ENCODE results near the gene OSBPL8. TPM values are rescaled to one million over a fixed set of nuclear protein-coding genes. Genes with fewer than 3 reads are reported as not detected.

OSBPL8 gene
- total and polyA plus RNA-seq, 4 donors = 6.9 to 32.5 (median 22.9) TPM

DNA sequence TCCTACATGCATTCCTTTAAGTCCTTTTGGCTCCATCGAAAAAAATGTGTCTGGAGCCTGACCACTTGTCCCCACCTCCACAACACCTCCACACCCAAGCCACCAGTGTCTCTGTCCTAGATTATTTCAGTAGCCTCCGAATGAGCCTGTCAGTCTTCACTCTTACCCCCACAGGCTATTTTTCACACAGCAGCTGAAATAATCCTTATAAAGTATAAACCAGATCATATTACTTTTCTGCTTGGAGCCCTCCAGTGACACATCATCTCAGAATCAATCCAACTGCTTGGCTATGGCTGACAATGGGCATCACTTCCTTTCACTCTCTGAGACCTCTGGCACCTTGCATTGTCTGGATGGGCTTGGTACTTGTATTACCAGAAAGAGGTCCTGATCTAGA is 256.2 kb downstream of the OSBPL8 start:
- DNase-seq (ENCODE audit: low spot score) = no peak
- Histone ChIP-seq H3K27me3 (ENCODE audit: control insufficient read depth in 4 of 4, insufficient read depth in 4 of 4, low read length in 3 of 4) (no peaks in the 10 kb centered on the region), H3K9ac (ENCODE audit: low read depth in 1 of 2, low read length in 2 of 2) (no peak overlapping the region), H3K4me1 (ENCODE audit: control insufficient read depth in 4 of 4, insufficient read depth in 4 of 4, low read length in 3 of 4) (no peaks in the 10 kb centered on the region), H3K27ac (ENCODE audit: low read depth in 1 of 2, low read length in 2 of 2) (no peak overlapping the region), H3K36me3 (ENCODE audit: control insufficient read depth in 4 of 4, insufficient read depth in 3 of 4, low read depth in 1 of 4, low read length in 3 of 4) (no peaks in the 10 kb centered on the region), H3K9me3 (ENCODE audit: control insufficient read depth in 4 of 4, low read length in 3 of 4) (no peaks in the 10 kb centered on the region), H3K4me3 (ENCODE audit: low read depth in 1 of 3, low read length in 3 of 3) (no peak overlapping the region)
- WGBS = 87% methylated on average over 2 of the region's 2 CpGs
- no peak for TF ChIP-seq TAF1 (conservative IDR thresholded peaks at IDR 0.05)
- no peak for TF ChIP-seq GABPA (IDR thresholded peaks at IDR 0.05 in 1 of 2, conservative IDR thresholded peaks at IDR 0.05 in 1 of 2)
- no peak for TF ChIP-seq RAD21 (IDR thresholded peaks at IDR 0.05)
- no peak for TF ChIP-seq JUND (IDR thresholded peaks at IDR 0.05)
- TF ChIP-seq, protein P1, sequence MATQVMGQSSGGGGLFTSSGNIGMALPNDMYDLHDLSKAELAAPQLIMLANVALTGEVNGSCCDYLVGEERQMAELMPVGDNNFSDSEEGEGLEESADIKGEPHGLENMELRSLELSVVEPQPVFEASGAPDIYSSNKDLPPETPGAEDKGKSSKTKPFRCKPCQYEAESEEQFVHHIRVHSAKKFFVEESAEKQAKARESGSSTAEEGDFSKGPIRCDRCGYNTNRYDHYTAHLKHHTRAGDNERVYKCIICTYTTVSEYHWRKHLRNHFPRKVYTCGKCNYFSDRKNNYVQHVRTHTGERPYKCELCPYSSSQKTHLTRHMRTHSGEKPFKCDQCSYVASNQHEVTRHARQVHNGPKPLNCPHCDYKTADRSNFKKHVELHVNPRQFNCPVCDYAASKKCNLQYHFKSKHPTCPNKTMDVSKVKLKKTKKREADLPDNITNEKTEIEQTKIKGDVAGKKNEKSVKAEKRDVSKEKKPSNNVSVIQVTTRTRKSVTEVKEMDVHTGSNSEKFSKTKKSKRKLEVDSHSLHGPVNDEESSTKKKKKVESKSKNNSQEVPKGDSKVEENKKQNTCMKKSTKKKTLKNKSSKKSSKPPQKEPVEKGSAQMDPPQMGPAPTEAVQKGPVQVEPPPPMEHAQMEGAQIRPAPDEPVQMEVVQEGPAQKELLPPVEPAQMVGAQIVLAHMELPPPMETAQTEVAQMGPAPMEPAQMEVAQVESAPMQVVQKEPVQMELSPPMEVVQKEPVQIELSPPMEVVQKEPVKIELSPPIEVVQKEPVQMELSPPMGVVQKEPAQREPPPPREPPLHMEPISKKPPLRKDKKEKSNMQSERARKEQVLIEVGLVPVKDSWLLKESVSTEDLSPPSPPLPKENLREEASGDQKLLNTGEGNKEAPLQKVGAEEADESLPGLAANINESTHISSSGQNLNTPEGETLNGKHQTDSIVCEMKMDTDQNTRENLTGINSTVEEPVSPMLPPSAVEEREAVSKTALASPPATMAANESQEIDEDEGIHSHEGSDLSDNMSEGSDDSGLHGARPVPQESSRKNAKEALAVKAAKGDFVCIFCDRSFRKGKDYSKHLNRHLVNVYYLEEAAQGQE (IDR thresholded peaks at IDR 0.05) = no peak
- TF ChIP-seq, protein P2, sequence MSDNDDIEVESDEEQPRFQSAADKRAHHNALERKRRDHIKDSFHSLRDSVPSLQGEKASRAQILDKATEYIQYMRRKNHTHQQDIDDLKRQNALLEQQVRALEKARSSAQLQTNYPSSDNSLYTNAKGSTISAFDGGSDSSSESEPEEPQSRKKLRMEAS (IDR thresholded peaks at IDR 0.05) = no peak
- TF ChIP-seq FOXA2 (IDR thresholded peaks at IDR 0.05) = no peak
- TF ChIP-seq, protein P3, sequence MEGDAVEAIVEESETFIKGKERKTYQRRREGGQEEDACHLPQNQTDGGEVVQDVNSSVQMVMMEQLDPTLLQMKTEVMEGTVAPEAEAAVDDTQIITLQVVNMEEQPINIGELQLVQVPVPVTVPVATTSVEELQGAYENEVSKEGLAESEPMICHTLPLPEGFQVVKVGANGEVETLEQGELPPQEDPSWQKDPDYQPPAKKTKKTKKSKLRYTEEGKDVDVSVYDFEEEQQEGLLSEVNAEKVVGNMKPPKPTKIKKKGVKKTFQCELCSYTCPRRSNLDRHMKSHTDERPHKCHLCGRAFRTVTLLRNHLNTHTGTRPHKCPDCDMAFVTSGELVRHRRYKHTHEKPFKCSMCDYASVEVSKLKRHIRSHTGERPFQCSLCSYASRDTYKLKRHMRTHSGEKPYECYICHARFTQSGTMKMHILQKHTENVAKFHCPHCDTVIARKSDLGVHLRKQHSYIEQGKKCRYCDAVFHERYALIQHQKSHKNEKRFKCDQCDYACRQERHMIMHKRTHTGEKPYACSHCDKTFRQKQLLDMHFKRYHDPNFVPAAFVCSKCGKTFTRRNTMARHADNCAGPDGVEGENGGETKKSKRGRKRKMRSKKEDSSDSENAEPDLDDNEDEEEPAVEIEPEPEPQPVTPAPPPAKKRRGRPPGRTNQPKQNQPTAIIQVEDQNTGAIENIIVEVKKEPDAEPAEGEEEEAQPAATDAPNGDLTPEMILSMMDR (IDR thresholded peaks at IDR 0.05; ENCODE audit: low read depth, low read length, missing input control) = no peak
- no peak for TF ChIP-seq FOXA1 (IDR thresholded peaks at IDR 0.05)
- no peak for TF ChIP-seq EGR1 (IDR thresholded peaks at IDR 0.05; ENCODE audit: low read depth in 2 of 2)
- TF ChIP-seq SP1 (IDR thresholded peaks at IDR 0.05) = no peak
- no peak for TF ChIP-seq HNF4G (IDR thresholded peaks at IDR 0.05)
- TF ChIP-seq NR2F2 (IDR thresholded peaks at IDR 0.05) = no peak
- TF ChIP-seq, protein P4, sequence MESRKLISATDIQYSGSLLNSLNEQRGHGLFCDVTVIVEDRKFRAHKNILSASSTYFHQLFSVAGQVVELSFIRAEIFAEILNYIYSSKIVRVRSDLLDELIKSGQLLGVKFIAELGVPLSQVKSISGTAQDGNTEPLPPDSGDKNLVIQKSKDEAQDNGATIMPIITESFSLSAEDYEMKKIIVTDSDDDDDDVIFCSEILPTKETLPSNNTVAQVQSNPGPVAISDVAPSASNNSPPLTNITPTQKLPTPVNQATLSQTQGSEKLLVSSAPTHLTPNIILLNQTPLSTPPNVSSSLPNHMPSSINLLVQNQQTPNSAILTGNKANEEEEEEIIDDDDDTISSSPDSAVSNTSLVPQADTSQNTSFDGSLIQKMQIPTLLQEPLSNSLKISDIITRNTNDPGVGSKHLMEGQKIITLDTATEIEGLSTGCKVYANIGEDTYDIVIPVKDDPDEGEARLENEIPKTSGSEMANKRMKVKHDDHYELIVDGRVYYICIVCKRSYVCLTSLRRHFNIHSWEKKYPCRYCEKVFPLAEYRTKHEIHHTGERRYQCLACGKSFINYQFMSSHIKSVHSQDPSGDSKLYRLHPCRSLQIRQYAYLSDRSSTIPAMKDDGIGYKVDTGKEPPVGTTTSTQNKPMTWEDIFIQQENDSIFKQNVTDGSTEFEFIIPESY (IDR thresholded peaks at IDR 0.05) = no peak
- no peak for TF ChIP-seq RXRA (IDR thresholded peaks at IDR 0.05)

Small RNA genes within 50 kb of the gene (small RNA-seq; reads per million reads assigned to genes)
- gene RN7SKP172 = not detected

Other genes with a start within 250 kb of the OSBPL8 start
- 1 to 10 TPM; 4.7 to 6.7 TPM for gene BBS10, start 211.4 kb downstream of the OSBPL8 start, total RNA-seq
- 1 to 10 TPM; 2.5 to 3.3 TPM for gene BBS10, start 211.4 kb downstream of the OSBPL8 start, polyA plus RNA-seq
- gene ZDHHC17, start 204.3 kb upstream of the OSBPL8 start, total RNA-seq = 10 to 100 TPM; 23.3 to 91.2 TPM
- gene ZDHHC17, start 204.3 kb upstream of the OSBPL8 start, polyA plus RNA-seq = 1 to 10 TPM; 3.4 to 7.1 TPM

All from liver (tissue), 10 donors.